Fibroblast of villous mesenchyme (primary cell): Measurements from ENCODE around the gene MRPL9. TPM values are rescaled to one million over a fixed set of nuclear protein-coding genes. Genes with fewer than 3 reads are reported as not detected.

Source experiments
- DNase-seq: peaks from one replicate; pipeline ENCODE4 v3.0.0-alpha.2; 2010; ENCODE audit warnings: low read depth
- H3K4me3 ChIP-seq: 2 replicates; pipeline ENCODE4 v1.5.1; 2011; ENCODE audit warnings: low read depth, mild to moderate bottlenecking, low read length
- total RNA-seq: library from RNA; depleted of rRNA; stranded (reverse); fragments of >200 nt; gene quantifications from 2 replicates; pipeline ENCODE4 v1.2.3, GENCODE V29; 2012
- TF ChIP-seq, protein P1 (sequence below): IDR thresholded peaks from 2 replicates; pipeline ENCODE4 v1.5.1; 2012; ENCODE audit warnings: low read depth, mild to moderate bottlenecking, low read length; ENCODE audit not compliant: insufficient read depth

MRPL9 gene
- total RNA-seq, 1 donor = 91.5 TPM

DNA sequence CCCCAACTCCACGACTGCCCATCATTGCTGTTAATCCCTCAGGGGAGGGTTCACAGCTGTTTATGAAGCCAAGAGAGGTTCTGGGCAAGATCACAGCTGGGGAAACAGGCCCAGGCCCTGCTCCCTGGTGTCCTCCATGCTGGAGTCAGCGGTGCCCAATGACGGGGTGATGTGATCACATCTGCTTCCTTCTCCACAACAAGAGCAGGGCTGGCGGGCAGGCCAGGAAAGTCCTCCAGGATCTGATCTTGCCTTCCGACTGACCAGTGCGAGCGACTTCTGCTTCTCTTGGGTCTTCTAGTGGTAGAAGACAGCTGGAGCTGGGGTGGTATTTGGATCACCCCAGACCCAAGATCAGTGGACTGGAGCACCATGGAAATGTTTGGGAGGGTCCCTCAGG lies 42.9 kb upstream of the MRPL9 start:
- no peak for DNase-seq
- H3K4me3 ChIP-seq = no peak overlapping the region
- TF ChIP-seq, protein P1, sequence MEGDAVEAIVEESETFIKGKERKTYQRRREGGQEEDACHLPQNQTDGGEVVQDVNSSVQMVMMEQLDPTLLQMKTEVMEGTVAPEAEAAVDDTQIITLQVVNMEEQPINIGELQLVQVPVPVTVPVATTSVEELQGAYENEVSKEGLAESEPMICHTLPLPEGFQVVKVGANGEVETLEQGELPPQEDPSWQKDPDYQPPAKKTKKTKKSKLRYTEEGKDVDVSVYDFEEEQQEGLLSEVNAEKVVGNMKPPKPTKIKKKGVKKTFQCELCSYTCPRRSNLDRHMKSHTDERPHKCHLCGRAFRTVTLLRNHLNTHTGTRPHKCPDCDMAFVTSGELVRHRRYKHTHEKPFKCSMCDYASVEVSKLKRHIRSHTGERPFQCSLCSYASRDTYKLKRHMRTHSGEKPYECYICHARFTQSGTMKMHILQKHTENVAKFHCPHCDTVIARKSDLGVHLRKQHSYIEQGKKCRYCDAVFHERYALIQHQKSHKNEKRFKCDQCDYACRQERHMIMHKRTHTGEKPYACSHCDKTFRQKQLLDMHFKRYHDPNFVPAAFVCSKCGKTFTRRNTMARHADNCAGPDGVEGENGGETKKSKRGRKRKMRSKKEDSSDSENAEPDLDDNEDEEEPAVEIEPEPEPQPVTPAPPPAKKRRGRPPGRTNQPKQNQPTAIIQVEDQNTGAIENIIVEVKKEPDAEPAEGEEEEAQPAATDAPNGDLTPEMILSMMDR = no peak

DNA sequence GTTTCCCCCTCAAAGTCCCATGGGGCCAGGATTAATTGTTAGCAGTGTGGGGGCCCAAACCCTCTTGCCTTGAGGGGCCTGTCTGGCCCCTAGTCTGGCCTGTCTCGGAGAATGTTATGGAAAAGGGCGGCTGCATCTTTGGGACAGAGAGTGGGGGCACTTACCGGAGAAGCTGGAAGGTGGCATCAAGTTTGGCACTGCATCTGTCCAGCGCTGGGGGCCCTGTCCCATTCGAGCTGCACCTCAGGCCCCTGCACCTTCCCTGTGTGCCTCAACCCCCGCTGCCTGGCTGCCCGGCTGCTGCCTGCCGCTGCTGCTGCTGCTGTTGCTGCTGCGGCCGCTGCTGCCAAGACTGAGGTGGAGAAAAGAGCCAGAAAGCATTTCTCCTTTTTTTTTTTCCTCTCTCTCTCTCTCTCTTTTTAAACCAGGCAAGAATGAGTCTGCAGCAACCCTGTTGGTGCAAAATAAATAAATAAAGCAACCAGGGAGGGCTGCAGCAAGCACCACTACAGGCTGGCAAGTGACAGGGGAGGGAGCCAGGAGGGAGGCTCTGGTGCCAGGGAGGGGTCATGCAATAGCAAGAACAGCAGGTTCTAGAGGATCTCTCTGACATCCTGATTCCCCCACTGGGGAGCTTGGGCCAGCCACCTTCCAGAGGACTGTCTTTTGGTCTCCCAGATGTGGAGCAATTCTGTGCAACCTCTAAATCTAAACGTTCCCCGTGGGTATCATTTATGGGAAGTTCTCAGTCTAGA lies 41.9 kb upstream of the MRPL9 start, which contains the start of gene LINGO4:
TSS of gene LINGO4 (minus strand) at position 354 of the 755 bp plus-strand sequence. CDS start 2,715 bp downstream, outside the sequence.
- TF ChIP-seq, protein P1 = no peak
- DNase-seq = no peak
- no peak within 1 kb of the TSS for H3K4me3 ChIP-seq

DNA sequence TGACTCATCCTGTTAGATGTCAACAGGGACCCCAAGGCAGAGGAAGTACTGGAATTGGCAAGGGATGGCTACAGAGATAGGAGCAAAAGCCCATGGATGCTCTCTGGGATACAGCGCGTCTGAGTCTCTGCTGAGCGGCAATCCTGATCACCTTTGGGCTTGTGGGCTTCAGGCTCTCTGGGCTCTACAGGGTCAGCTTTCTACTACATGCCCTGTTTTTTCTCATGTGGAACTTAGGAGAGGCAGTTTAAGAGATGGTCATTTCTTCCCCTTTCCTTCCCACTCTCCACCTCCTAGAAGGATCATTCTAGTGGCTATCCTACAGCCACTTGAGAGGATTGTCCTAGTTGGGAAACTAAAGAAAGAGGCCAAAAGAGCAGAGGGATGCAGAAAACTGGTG lies 40.6 kb upstream of the MRPL9 start:
- no peak for DNase-seq
- TF ChIP-seq, protein P1 = no peak
- H3K4me3 ChIP-seq = no peak overlapping the region

DNA sequence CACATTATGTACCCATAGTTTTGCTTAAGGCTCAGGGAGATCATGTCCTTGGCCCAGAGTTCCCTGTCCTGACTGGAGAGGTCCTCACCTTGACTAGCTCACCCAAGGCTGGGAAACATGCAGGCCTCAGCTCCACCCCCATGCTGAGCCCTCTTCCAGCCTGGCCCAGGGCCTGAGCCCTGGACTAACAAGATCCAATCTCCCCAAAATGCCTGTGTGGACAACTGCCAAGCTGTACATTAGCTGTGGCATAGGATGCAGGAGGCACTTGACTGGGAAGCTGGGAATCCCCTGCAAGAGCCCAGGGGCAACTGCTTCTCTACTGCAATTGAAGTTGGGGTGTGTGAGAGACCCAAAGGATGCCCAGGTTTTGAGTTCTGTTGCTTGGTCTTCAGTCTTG lies 39.9 kb upstream of the MRPL9 start:
- DNase-seq = no peak
- no peak overlapping the region for H3K4me3 ChIP-seq
- TF ChIP-seq, protein P1 = no peak

DNA sequence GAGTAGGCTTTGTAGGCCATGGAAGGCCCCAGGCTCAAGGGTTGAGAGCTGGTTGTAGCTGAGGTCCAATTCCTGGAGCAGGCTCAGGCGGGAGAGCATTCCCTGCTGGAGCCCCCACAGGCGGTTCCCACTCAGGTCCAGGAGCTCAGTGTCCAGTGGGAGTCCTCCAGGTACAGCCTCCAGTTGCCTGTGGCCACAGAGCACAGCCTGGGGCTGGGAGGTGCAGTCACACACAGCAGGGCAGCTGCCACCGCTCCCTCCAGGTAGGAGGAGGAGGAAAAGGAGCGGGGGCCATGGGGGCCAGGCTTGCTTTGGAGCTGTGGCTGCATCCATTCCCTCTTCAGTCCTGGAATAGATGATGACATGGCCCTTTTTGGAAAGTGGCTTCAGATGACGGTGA lies 39.1 kb upstream of the MRPL9 start:
- TF ChIP-seq, protein P1 = no peak
- no peak for DNase-seq
- H3K4me3 ChIP-seq = no peak overlapping the region

DNA sequence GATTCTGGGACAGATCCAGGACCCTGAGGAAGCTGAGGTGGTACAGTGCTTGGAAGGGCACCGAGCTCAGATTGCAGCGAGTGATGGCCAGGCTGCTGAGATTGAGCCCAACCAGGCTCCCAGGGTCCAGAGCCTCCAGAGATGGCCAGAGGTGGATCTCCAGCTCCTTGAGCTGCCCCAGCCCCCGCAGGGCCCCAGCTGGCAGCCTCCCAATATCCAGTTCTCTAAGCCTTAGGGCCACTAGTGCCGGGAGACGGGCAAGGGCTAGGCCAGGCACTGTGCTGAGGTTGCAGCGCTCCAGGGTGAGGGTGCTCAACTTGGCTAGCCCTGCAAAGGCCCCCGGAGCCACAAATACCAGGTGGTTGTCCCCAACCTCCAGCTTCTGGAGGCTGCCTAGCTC lies 38.5 kb upstream of the MRPL9 start:
- H3K4me3 ChIP-seq = no peak overlapping the region
- TF ChIP-seq, protein P1 = no peak
- no peak for DNase-seq
